GM18873 (cell line): ENCODE measurements around the gene TEX55.
"Not testable (repeated sequence)": the region's sequence is repeated elsewhere in the genome, so short reads cannot be mapped to it uniquely, and the experiment has no call there.

ENCODE experiments used
- ATAC-seq: cut with Tn5 transposase; IDR thresholded peaks from one replicate; pipeline ENCODE4 v1.9.1; 2021; ENCODE audit warnings: mild to moderate bottlenecking, moderate library complexity, moderate number of reproducible peaks; ENCODE audit not compliant: unreplicated experiment, low FRiP score

Gene TEX55

DNA sequence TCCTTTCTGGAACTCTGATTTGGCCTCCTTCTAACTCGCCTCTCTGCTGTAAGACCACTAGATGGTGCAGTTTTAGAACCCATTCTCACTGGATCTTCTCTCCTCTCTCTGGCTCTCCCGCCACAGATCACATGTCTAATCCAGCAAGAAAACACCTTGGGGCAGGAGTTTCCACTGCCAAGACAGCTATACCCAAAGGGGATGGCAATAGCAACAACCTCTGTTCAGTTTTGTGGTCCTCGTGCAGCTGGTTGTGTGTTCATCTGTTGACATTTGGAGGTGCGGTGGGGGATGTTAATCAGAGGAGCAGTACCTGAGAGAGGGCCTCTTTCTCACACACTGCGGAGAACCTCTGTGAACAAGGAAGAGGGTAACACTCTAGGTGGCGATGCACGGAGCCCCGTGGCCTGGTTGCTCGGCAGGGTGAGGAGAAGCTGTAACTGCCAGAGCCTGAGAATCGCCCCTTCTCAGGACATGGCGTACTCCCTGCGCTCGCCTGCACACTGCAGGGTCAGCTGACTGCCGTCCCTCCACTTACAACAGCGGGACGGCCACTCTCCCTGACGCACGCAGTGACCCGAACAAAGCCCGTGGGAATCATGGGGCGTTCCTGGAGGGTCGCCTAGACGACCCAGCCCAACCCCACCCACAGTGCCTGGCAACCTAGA is at the start of gene TEX55:
Gene TEX55, plus strand, starts transcription at position 666 of the 668 bp plus-strand sequence. CDS start 25 bp downstream, outside the sequence.
- ATAC-seq = no peak

DNA sequence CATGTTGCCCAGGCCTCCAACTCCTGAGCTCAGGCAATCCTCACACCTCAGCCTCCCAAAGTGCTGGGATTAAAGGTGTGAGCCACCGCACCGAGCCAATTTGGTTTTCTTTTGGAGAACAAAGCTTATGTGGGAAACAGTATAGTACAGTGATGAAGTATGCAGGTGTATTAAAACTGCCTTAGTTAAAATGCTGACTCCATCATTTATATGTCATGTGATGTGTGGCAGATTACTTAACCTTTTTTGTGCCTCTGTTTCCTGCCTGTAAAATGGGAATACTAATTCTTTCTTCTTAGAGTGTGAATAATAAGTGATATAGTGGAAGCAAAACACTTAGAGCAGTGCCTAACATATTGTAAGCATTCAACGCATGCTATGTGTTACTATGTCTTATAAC is 48.0 kb upstream of the TEX55 start:
- ATAC-seq = no peak

DNA sequence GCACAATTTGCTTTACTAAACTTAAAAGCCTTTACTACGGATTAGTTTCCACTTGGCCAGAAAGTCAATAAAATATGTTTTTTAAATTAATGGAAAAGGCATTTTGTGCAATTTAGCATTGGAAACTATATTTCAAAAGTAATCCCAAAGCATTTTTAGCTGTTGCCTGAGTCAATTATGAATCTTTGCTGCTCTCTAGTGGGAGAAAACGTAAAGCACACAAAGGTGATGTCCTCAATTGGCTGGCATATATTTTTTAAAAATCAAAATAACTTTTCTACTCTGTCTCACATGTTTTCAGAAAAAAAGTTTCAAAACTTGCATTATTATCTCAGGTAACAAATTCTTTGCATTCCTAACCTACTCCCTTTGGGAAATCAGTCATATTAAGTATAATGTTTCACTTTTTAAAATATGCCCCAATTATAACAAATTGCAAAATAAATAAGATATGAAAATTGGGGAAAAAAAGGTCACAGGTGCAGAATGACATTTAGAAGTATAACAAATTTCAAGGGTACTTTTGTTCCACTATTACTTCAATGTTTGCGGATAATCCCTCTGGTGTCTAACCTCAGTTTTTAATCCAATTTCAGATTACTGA is 47.2 kb upstream of the TEX55 start:
- ATAC-seq = no peak

DNA sequence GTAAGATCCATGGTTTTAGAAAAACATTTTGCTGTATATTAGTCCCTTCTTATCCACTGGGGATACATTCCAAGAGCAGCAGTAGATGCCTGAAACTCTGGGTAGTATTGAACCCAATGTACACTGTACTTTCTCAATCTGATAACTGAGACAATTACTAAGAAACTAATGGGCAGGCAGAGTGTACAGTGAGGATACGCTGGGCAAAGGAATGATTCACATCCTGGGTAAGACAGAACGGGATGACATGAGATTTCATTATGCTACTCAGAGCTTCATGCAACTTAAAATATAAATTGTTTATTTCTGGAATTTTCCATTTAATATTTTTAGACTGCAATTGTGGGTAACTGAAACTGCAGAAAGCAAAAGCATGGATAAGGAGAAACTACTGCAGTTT is 46.2 kb upstream of the TEX55 start:
- ATAC-seq = no peak

DNA sequence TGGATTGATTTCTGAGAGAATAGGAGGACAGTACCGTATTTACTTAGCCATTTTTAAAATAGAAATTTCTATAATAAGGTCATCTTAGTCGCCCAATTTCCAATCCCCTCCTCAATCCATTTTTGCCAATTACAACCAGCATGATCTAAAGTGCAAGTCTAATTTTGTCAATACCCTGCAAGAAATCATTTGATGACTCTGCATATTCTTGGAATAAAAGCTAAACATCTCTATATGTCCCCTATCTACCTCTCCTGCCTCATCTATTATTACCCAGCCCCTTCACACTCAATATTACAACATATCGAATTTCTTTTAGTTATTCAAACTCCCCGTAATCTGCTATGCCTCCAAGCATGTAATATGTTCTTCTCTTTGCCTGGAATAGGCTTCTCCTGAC is 41.9 kb upstream of the TEX55 start:
- ATAC-seq = no peak

DNA sequence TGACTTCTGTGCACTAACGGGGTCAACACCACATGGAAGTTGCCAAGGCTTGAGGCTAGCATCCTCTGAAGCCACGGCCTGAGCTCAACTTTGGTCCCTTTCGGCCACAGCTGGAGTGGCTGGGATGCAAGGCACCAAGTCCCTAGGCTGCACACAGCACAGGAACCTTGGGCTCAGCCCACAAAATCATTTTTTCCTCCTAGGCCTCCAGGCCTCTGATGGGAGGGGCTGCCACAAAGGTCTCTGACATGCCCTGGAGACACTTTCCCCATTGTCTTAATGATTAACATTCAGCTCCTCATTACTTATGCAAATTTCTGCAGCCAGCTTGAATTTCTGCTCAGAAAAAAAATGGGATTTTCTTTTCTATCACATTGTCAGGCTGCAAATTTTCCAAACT is 27.6 kb upstream of the TEX55 start:
- ATAC-seq = not testable (repeated sequence)

DNA sequence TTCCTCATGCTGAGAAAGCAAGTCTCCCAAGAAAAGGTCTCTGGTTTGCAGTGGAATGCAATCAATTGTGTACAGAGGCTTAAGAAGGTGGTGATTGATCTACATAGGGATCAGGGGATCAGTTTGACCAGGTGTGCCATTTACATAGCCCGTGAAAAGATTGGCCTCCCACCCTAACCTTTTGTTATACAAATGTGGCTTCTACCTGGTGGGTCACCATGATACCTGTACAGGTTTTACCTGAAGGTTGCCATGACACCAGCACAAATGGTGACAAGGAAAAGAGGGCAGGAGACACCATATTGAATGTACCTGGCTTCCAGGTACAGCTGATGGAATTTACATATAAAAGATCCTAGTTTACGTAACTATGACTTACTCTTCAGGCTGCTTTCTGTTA is 25.5 kb upstream of the TEX55 start:
- no peak for ATAC-seq

DNA sequence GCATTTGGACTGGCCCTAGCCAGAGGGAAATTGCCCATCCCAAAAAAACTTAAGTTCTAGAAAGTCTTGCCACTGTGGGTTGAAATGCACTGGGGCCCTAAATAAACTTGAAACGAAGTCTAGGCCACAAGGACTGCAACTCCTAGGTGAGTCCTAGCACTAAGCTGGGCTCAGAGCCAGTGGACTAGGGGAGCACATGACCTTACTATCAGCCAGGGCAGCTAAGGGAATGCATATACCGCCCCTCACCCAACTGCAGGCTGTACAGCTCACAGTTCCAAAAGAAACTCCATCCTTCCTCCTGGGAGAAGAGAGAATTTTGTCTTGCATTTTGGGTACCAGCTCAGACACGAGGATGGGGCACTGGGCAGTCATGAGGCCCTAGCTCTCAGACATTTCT is 23.6 kb upstream of the TEX55 start:
- no peak for ATAC-seq

DNA sequence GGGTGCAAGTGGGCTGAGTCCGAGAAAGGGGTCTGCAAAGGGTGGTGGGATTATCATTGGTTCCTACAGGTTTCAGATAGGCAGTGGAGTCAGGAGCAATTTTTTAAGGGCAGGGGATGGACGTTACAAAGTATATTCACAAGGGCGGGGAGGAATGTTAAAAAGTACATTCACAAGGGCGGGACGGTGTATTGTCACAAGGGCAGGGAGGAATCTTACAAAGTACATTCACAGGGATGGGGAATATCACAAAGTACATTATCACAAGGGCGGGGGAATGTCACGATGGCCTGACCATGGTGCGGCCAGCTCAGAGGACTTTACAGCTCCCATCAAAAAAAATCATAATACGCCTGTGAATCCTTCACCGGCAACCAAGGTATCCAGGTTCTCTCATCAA is 20.6 kb upstream of the TEX55 start:
- ATAC-seq = no peak

DNA sequence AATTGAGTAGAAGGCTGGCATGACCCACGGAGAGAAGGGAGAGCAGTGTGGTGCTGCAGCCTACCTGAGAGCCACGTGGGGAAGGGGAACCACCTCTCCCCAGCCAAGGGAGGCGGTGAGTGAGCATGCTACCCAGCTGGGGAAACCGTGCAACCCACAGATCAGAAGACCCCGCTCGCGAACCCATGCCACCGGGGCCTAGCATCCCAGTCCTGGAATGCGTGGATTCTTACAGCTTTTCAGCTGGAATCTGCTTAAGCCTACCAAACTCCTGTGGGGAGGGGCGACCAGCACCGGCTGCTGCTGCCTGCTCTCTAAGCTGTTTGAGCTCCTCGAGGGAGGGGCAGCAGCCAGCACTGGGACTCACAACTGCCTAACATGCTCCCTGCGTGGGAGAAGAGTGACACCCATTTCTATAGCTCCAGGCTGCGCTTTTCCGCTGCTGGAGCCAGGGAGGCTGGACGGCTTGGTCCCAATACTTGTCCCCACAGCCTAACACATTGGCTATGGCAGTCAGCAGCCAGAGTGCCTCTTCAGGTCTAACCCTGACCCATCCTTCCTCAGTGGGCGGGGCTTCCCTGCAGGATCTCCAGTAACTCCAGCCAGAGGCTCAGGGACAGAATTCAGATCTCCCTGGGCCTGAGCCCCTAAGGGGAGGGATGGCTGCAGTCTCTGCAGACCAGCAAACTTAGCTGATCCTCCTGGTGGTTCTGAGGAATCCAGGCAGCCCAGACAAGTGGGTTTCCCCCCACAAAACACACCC is 20.0 kb upstream of the TEX55 start:
- no peak for ATAC-seq

DNA sequence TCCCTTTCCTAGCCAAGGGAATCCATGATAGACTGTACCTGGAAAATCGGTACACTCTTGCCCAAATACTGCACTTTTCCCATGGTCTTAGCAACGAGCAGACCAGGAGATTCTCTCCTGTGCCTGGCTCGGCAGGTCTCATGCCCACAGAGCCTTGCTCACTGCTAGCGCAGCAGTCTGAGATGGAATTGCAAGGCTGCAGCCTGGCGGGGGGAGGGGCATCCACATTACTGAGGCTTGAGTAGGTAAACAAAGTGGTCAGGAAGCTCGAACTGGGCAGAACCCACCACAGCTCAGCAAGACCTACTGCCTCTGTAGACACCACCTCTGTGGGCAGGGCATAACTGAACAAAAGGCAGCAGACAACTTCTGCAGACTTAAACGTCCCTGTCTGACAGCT is 15.7 kb upstream of the TEX55 start:
- not testable (repeated sequence) for ATAC-seq

DNA sequence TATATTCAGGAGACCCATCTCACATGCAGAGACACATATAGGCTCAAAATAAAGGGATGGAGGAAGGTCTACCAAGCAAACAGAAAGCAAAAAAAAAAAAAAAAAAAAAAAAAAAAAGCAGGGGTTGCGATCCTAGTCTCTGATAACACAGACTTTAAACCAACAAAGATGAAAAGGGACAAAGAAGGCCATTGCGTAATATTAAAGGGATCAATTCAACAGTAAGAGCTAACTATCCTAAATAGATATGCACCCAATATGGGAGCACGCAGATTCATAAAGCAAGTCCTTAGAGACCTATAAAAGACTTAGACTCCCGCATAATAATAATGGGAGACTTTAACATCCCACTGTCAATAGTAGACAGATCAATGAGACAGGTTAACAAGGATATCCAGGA is 13.7 kb upstream of the TEX55 start:
- ATAC-seq = not testable (repeated sequence)

DNA sequence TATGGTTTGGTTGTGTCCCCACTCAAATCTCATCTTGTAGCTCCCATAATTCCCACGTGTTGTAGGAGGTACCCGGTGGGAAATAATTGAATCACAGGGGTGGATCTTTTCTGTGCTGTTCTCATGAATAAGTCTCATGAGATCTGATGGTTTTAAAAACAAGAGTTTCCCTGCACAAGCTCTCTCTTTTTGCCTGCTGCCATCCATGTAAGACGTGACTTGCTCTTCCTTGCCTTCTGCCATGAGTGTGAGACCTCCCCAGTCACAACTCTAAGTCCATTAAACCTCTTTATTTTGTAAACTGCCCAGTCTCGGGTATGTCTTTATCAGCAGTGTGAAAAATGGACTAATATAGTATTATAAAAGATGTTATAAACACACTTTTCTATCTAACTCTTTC is 6.6 kb upstream of the TEX55 start:
- ATAC-seq = not testable (repeated sequence)

DNA sequence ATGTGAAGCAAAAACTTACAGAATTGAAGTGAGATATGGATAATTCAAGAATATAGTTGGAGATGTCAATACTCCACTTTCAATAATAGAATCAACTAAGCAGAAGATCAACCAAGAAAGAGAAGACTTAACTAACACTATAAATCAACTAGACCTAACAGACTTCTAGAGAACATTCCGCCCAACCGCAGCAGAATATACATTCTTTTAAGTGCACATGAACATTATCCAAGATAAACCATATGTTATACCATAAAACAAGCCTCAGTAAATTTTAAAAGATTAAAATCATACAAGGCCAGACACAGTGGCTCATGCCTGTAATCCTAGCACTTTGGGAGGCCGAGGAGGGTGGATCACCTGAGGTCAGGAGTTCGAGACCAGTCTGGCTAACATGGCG is 5.5 kb upstream of the TEX55 start:
- ATAC-seq = no peak

DNA sequence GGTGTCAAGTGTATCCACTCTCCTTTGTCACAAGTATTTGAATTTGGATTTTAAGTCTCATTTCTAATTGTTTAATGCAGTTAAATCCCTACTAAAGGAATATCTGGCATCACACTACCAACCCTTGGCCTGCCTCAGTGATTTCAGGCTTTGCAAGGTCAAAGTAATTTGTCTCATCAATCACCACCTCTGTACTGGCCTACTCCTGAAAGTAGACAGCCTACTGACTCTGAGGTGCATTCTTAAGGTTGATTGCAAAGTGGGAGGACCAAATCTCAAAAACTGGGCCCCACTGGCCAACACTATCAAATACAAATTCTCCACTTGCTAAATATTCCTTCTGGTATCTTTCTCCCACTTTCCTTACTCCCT is 851 bp upstream of the TEX55 start:
- ATAC-seq = no peak

DNA sequence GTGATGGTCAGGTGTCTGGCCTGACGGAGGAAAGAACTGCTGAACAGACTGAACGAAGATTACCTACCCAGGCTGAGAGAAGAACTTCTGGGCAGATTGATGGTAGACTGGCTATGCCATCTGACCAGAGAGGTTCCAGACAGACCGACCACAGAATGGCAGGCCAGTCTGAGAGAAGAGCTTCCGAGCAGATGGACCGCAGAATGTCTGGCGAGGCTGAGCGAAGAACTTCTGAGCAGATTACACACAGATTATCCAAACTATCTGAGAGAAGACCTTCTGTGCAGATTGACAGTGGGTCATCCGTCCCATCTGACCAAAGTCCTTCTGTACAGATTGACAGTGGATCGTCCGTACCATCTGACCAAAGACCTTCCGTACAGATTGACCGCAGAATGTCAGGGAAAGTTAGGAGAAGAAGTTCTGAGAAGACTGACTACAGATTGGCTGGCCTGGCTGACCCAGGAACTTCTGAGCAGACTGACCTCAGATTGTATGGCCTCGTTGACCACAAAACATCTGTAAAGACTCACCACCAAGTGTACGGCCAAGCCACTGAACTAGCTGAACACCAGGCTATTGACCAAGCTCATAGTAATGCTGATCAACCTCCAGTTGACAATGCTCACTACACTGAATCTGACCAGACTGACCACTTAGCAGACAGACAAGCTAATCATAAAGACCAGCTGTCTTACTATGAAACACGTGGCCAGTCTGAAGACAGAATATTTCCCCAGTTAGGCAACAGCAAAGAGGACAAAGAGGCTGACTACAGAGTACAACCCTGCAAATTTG is 812 bp downstream of the TEX55 start:
- no peak for ATAC-seq

DNA sequence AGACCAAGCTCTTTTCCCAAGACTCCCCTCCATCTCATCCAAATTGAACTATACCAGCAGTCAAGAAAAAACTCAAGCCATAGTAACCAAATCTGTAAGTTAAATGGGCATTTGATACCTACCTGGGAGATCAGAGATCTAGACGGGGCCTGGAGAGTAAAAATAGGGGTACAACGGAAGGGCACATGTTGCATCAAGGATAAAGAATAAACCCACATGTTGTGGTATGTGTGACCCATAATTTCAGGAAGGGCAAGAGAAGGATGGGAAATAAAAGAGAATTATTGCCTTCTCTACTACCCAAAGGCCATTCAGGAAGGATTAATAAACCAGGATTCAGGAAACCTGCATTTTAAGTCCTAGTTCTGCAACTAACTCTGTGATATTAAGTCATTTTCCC is 1.5 kb downstream of the TEX55 start:
- ATAC-seq = no peak

DNA sequence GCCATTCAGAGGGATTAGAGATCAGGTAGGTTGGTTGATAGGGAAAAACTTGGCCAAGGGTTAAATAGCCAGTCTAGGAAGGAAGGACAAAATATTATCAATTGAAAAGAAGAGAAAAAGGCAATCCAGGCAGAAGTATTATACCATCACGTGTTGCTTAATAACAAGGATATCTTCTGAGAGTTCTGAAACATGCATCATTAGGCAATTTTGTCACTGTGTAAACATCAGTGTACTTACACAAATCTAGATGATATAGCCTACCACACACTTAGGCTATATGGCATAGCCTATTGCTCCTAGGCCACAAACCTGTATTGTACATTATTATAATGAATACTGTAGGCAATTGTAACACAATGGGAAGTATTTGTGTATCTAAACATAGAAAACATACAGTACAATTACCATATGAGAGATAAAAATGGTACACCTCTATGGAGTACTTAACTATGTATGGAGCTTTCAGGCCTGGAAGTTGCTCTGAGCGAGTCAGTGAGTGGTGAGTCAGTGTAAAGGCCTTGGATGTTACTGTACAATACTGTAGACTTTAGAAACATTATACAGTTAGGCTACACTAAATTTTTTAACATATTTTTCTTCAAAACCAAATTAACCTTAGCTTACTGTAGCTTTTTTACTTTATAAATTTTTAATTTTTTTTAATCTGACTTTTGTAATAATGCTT is 2.7 kb downstream of the TEX55 start:
- ATAC-seq = no peak

DNA sequence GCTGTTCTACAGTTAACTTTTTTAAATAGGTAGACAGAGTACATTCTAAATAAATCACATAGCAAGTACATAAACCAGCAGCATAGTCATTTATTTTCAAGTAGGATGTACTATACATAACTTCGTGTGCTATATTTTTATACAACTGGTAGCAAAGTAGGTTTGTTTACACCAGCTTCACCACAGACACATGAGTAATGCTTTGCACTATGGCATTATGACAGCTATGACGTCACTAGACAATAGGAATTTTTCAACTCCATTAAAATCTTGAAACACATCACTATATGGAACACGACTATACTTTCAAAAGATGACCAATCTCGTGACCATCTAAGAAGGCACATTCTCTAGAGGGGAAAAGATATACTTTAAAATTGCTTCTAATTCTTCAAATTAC is 3.5 kb downstream of the TEX55 start:
- no peak for ATAC-seq

DNA sequence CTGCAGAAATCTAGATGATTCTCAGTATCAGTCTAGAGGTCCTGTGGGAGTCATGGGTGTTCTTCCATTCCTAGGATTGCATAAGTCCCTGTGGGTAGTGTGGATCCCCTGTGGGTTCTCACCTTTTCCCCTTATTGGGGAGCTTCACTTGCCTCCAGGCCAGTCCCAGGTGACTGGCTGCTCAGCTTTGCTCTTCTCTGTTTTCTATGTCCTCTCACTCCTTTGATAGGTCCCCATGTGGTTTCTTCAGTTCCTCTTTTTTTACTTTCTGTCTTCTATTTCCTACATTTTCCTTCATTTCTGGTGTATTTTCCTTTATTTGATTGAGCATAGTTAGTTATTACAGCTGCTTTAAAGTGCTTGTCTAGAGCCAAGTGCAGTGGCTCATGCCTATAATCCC is 10.9 kb downstream of the TEX55 start:
- no peak for ATAC-seq
